Liver (tissue), 9 donors: ENCODE results near the gene FANCL. TPM values are rescaled to one million over a fixed set of nuclear protein-coding genes. Genes with fewer than 3 reads are reported as not detected.

Experiments
- DNase-seq: peaks from one replicate; pipeline ENCODE4 v3.0.0-alpha.2; 2017; ENCODE audit warnings: low spot score
- H3K27ac ChIP-seq, 2 donors: one replicate each; pipeline ENCODE4 v1.7.0; 2013; ENCODE audit warnings: inconsistent platforms in 2 of 2, low read length in 2 of 2, control low read depth in 1 of 2, low read depth in 1 of 2, mild to moderate bottlenecking in 1 of 2
- H3K27me3 ChIP-seq, 4 donors: one replicate each; pipeline versions ENCODE4 v1.6.1 to v1.7.0; 2013; ENCODE audit warnings: low read length in 3 of 4, inconsistent platforms in 1 of 4, mild to moderate bottlenecking in 1 of 4, moderate library complexity in 1 of 4; ENCODE audit not compliant: control insufficient read depth in 4 of 4, insufficient read depth in 4 of 4
- H3K36me3 ChIP-seq, 4 donors: one replicate each; pipeline versions ENCODE4 v1.6.1 to v1.7.0; 2013; ENCODE audit warnings: low read length in 3 of 4, mild to moderate bottlenecking in 3 of 4, low read depth in 1 of 4, moderate library complexity in 1 of 4; ENCODE audit not compliant: control insufficient read depth in 4 of 4, insufficient read depth in 3 of 4
- H3K4me1 ChIP-seq, 4 donors: one replicate each; pipeline versions ENCODE4 v1.6.1 to v1.7.0; 2013; ENCODE audit warnings: low read length in 3 of 4, mild to moderate bottlenecking in 3 of 4, moderate library complexity in 1 of 4; ENCODE audit not compliant: control insufficient read depth in 4 of 4, insufficient read depth in 4 of 4
- H3K4me3 ChIP-seq, 3 donors: one replicate each; pipeline versions ENCODE4 v1.6.1 to v1.7.0; 2013; ENCODE audit warnings: low read length in 3 of 3, control low read depth in 1 of 3, low read depth in 1 of 3, mild to moderate bottlenecking in 1 of 3
- H3K9ac ChIP-seq, 2 donors: one replicate each; pipeline ENCODE4 v1.7.0; 2013; ENCODE audit warnings: low read length in 2 of 2, mild to moderate bottlenecking in 2 of 2, moderate library complexity in 2 of 2, control low read depth in 1 of 2, low read depth in 1 of 2
- H3K9me3 ChIP-seq, 4 donors: one replicate each; pipeline versions ENCODE4 v1.6.1 to v1.7.0; 2013; ENCODE audit warnings: low read length in 3 of 4; ENCODE audit not compliant: control insufficient read depth in 4 of 4
- ATF3 ChIP-seq: IDR thresholded peaks from 2 replicates; pipeline ENCODE4 v1.6.1; 2016; ENCODE audit warnings: antibody characterized with exemption
- CTCF ChIP-seq: fragments of 150-350 bp; IDR thresholded peaks from 2 replicates; pipeline ENCODE4 v1.5.1; 2017; ENCODE audit warnings: improper control_type of control experiment, low read depth, low read length; ENCODE audit not compliant: missing input control
- EGR1 ChIP-seq, 2 donors: IDR thresholded peaks; 2 replicates each; pipeline ENCODE4 v1.6.1; 2016 to 2018; ENCODE audit warnings: antibody characterized with exemption in 2 of 2, low read depth in 2 of 2
- FOXA1 ChIP-seq: IDR thresholded peaks from 2 replicates; pipeline ENCODE4 v1.6.1; 2016; ENCODE audit warnings: antibody characterized with exemption
- FOXA2 ChIP-seq: IDR thresholded peaks from 2 replicates; pipeline ENCODE4 v1.6.1; 2016; ENCODE audit warnings: antibody characterized with exemption
- GABPA ChIP-seq, 2 donors: IDR thresholded peaks in 1 of 2; conservative IDR thresholded peaks in 1 of 2; 2 replicates each; pipeline ENCODE4 v1.6.1; 2016; ENCODE audit warnings: antibody characterized with exemption in 2 of 2, mild to moderate bottlenecking in 1 of 2, moderate library complexity in 1 of 2
- HNF4A ChIP-seq, 2 donors: conservative IDR thresholded peaks; 2 replicates each; pipeline ENCODE4 v1.6.1; 2016; ENCODE audit warnings: antibody characterized with exemption in 2 of 2, mild to moderate bottlenecking in 2 of 2
- JUND ChIP-seq, 2 donors: IDR thresholded peaks; 2 replicates each; pipeline ENCODE4 v1.6.1; 2016; ENCODE audit warnings: antibody characterized with exemption in 2 of 2
- NR2F2 ChIP-seq: IDR thresholded peaks from 2 replicates; pipeline ENCODE4 v1.6.1; 2016; ENCODE audit warnings: antibody characterized with exemption
- RAD21 ChIP-seq, 2 donors: IDR thresholded peaks; 2 replicates each; pipeline ENCODE4 v1.6.1; 2016; ENCODE audit warnings: antibody characterized with exemption in 2 of 2, mild to moderate bottlenecking in 2 of 2
- REST ChIP-seq: IDR thresholded peaks from 2 replicates; pipeline ENCODE4 v1.6.1; 2016; ENCODE audit warnings: antibody characterized with exemption, mild to moderate bottlenecking
- RXRA ChIP-seq, 2 donors: IDR thresholded peaks; 2 replicates each; pipeline ENCODE4 v1.6.1; 2017 to 2018; ENCODE audit warnings: antibody characterized with exemption in 2 of 2, mild to moderate bottlenecking in 1 of 2
- SP1 ChIP-seq: IDR thresholded peaks from 2 replicates; pipeline ENCODE4 v1.6.1; 2018; ENCODE audit warnings: antibody characterized with exemption, mild to moderate bottlenecking
- TAF1 ChIP-seq: conservative IDR thresholded peaks from 2 replicates; pipeline ENCODE4 v1.6.1; 2016; ENCODE audit warnings: antibody characterized with exemption, mild to moderate bottlenecking
- YY1 ChIP-seq: IDR thresholded peaks from 2 replicates; pipeline ENCODE4 v1.6.1; 2016; ENCODE audit warnings: antibody characterized with exemption, mild to moderate bottlenecking
- ZBTB33 ChIP-seq: IDR thresholded peaks from 2 replicates; pipeline ENCODE4 v1.6.1; 2016; ENCODE audit warnings: antibody characterized with exemption
- WGBS: extraction: QIAGEN DNeasy Blood & Tissue Kit; methylation state at CpG from one replicate; pipeline ENCODE4 v1.1.7; 2013; 5-methylcytosine and 5-hydroxymethylcytosine counted together
- polyA plus RNA-seq, 2 donors: library from polyadenylated mRNA; stranded (reverse) in 1 of 2; unstranded in 1 of 2; fragments of 200-250 nt in 1 of 2; fragments of >200 nt in 1 of 2; fragmentation: Nextera tagmentation in 1 of 2; extraction: Ambion mirVana in 1 of 2; gene quantifications; one replicate each; pipeline versions ENCODE4 v1.2.1 to v1.2.3, GENCODE V29; 2013 to 2015
- total RNA-seq, 2 donors: library from RNA; depleted of rRNA; stranded (reverse); fragments of >200 nt; gene quantifications; one replicate each; pipeline ENCODE4 v1.2.3, GENCODE V29; 2014
- donor health status: healthy.
- donor health status: healthy.
- donor health status: healthy.
- donor health status: healthy.
- donor health status: healthy.

FANCL gene
- total and polyA plus RNA-seq, 4 donors, result 4.2 to 26.1 (median 16.4) TPM

GRCh38 chr2:58138396-58139030, 102.6 kb downstream of the FANCL start:
- no peak overlapping the region for H3K27ac ChIP-seq
- no peaks in the 10 kb centered on the region for H3K4me1 ChIP-seq
- no peak overlapping the region for H3K9ac ChIP-seq
- no peak for TF ChIP-seq ATF3
- no peak for TF ChIP-seq NR2F2
- TF ChIP-seq EGR1 (IDR thresholded peaks at IDR 0.05; ENCODE audit: low read depth in 2 of 2), result no peak
- TF ChIP-seq HNF4A (conservative IDR thresholded peaks at IDR 0.05), result no peak
- no peak for TF ChIP-seq JUND (IDR thresholded peaks at IDR 0.05)
- TF ChIP-seq ZBTB33, result no peak
- no peak for TF ChIP-seq SP1
- no peak for TF ChIP-seq TAF1
- TF ChIP-seq CTCF, result no peak
- no peak for TF ChIP-seq FOXA2
- TF ChIP-seq REST, result no peak
- no peak for TF ChIP-seq FOXA1
- H3K36me3 ChIP-seq, result peaks cover 0 to 4% (median under 1%) of the 10 kb centered on the region in 4 donors
- H3K27me3 ChIP-seq, result no peaks in the 10 kb centered on the region
- H3K9me3 ChIP-seq, result no peaks in the 10 kb centered on the region
- DNase-seq, result no peak
- no peak overlapping the region for H3K4me3 ChIP-seq
- 94% methylated on average over 3 of the region's 3 CpGs for WGBS

GRCh38 chr2:58137856-58138255, 103.3 kb downstream of the FANCL start:
- Histone ChIP-seq H3K9ac (no peak overlapping the region), H3K4me3 (no peak overlapping the region), H3K4me1 (no peaks in the 10 kb centered on the region), H3K36me3 (peaks cover 0 to 4% (median under 1%) of the 10 kb centered on the region in 4 donors), H3K27ac (no peak overlapping the region), H3K9me3 (no peaks in the 10 kb centered on the region), H3K27me3 (no peaks in the 10 kb centered on the region)
- no peak for DNase-seq
- WGBS, result 98% methylated on average over 1 of the region's 1 CpG
- TF ChIP-seq YY1, result no peak
- TF ChIP-seq ATF3, result no peak
- TF ChIP-seq CTCF, result no peak
- TF ChIP-seq RAD21 (IDR thresholded peaks at IDR 0.05), result no peak
- no peak for TF ChIP-seq HNF4A (conservative IDR thresholded peaks at IDR 0.05)
- TF ChIP-seq RXRA (IDR thresholded peaks at IDR 0.05), result no peak
- TF ChIP-seq FOXA2, result no peak
- TF ChIP-seq REST, result no peak
- TF ChIP-seq EGR1 (IDR thresholded peaks at IDR 0.05; ENCODE audit: low read depth in 2 of 2), result no peak
- no peak for TF ChIP-seq FOXA1
- TF ChIP-seq NR2F2, result no peak
- TF ChIP-seq TAF1, result no peak
- TF ChIP-seq GABPA (IDR thresholded peaks at IDR 0.05 in 1 of 2, conservative IDR thresholded peaks at IDR 0.05 in 1 of 2), result no peak
